ENCODE results near the gene CENPW.

GRCh38 chr6:126356526-126356925 lies 16.6 kb downstream of the CENPW start:
- no peak for TF ChIP-seq CTCF (conservative IDR thresholded peaks at IDR 0.05; ENCODE audit: low read length)
- no peak for TF ChIP-seq EZH2phosphoT487 (IDR thresholded peaks at IDR 0.05; ENCODE audit: borderline replicate concordance, low read depth, low read length)

All from OCI-LY7 (cell line).